Measurements from ENCODE around the gene PTPRK. TPM values are rescaled to one million over a fixed set of nuclear protein-coding genes. Genes with fewer than 3 reads are reported as not detected.

The PTPRK gene
- total RNA-seq, 2 experiments from 2014 or later, result not detected

DNA sequence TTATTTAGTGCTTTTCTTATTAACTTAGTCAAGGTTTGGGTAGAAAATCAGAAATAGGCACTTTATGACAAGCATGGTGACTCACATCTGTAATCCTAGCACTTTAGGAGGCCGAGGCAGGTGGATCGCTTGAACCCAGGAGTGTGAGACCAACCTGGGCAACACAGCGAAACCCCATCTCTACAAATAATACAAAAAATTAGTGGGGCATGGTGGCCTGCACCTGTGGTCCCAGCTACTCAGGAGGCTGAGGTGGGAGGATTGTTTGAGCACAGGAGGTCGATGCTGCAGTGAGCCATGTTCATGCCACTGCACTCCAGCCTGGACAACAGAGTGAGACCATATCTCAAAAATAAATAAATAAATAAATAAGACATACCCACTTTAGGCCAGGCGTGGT is 568.2 kb downstream of the PTPRK start:
- DNase-seq (ENCODE audit: low spot score), result no peak
- TF ChIP-seq, protein P1, sequence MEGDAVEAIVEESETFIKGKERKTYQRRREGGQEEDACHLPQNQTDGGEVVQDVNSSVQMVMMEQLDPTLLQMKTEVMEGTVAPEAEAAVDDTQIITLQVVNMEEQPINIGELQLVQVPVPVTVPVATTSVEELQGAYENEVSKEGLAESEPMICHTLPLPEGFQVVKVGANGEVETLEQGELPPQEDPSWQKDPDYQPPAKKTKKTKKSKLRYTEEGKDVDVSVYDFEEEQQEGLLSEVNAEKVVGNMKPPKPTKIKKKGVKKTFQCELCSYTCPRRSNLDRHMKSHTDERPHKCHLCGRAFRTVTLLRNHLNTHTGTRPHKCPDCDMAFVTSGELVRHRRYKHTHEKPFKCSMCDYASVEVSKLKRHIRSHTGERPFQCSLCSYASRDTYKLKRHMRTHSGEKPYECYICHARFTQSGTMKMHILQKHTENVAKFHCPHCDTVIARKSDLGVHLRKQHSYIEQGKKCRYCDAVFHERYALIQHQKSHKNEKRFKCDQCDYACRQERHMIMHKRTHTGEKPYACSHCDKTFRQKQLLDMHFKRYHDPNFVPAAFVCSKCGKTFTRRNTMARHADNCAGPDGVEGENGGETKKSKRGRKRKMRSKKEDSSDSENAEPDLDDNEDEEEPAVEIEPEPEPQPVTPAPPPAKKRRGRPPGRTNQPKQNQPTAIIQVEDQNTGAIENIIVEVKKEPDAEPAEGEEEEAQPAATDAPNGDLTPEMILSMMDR (conservative IDR thresholded peaks at IDR 0.05; ENCODE audit: low read length), result no peak
- no peak for TF ChIP-seq EZH2phosphoT487 (IDR thresholded peaks at IDR 0.05; ENCODE audit: borderline replicate concordance, low read depth, low read length)
- BruUV-seq (replicated peaks), result no TSS peak
- Histone ChIP-seq H3K4me1 (ENCODE audit: insufficient read depth, low read length, poor library complexity, severe bottlenecking) (no peaks in the 10 kb centered on the region), H3K36me3 (ENCODE audit: insufficient read depth, low read length) (no peaks in the 10 kb centered on the region), H3K4me3 (ENCODE audit: low read depth, low read length, poor library complexity, severe bottlenecking) (no peak overlapping the region), H2AFZ (ENCODE audit: low read length) (no peak overlapping the region), H3K79me2 (ENCODE audit: insufficient read depth, low read depth, low read length) (no peaks in the 10 kb centered on the region), H3K27ac (ENCODE audit: low read depth, low read length, poor library complexity, severe bottlenecking) (no peak overlapping the region), H3K9me3 (ENCODE audit: low read length) (no peaks in the 10 kb centered on the region), H4K20me1 (ENCODE audit: insufficient read depth, low read length) (no peaks in the 10 kb centered on the region; the same call in 1 of the 2 replicates), H3K4me2 (ENCODE audit: low read length) (no peak overlapping the region), H3K9me2 (ENCODE audit: insufficient read depth, low read length) (no peaks in the 10 kb centered on the region)
- intact Hi-C loops (cut with micrococcal nuclease; ENCODE audit: unreplicated experiment), result no loop called here
- ChIA-PET CTCF (ENCODE audit: unreplicated experiment) (no interaction called here), POLR2A (interaction anchor here (0.7 kb wide), 1 partner anchor 22 kb away, joined by 4 read pairs; no protein-coding TSS in a partner anchor)

DNA sequence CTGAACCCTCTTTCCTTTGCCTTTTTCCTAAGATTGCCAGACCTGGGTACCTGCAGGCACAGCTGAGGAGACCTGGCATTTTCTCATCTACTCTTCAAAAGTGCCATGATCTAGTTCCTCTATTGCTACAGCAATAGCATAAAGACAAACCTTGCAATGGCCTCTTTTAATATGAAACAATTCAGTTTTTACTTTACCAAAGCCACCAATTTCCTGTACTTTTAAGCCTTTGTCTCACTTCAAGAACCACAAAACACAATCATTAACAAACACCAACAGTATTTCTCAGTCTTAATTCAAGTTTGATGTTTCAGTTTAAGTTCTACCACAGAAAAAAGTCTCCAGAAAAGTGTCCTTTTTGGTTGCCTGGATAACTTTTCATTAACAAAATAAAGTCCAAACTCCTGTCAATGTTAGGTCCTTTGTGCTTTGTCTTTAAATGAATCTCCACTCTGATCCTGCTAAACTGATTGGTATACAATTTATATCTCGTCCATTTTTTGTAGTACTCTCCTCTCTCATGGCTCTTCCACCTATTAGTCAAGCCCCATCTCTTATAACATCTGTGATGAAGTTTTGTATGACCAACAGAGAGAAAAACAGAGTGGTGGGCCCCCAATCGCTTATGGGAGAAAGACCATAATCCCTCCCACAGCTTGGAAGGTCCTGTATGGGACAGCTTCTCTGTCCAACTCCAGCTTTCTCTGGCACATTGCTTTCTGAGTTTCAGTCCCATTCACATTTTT is 569.1 kb downstream of the PTPRK start:
- CTCF ChIA-PET (ENCODE audit: unreplicated experiment), result no interaction called here
- Histone ChIP-seq H3K4me3 (ENCODE audit: low read depth, low read length, poor library complexity, severe bottlenecking) (no peak overlapping the region), H3K4me1 (ENCODE audit: insufficient read depth, low read length, poor library complexity, severe bottlenecking) (no peaks in the 10 kb centered on the region), H3K9me3 (ENCODE audit: low read length) (no peaks in the 10 kb centered on the region), H4K20me1 (ENCODE audit: insufficient read depth, low read length) (no peaks in the 10 kb centered on the region; the same call in 1 of the 2 replicates), H2AFZ (ENCODE audit: low read length) (no peak overlapping the region), H3K36me3 (ENCODE audit: insufficient read depth, low read length) (no peaks in the 10 kb centered on the region), H3K79me2 (ENCODE audit: insufficient read depth, low read depth, low read length) (no peaks in the 10 kb centered on the region), H3K9me2 (ENCODE audit: insufficient read depth, low read length) (no peaks in the 10 kb centered on the region), H3K4me2 (ENCODE audit: low read length) (no peak overlapping the region), H3K27ac (ENCODE audit: low read depth, low read length, poor library complexity, severe bottlenecking) (no peak overlapping the region)
- no TSS peak for BruUV-seq (replicated peaks)
- POLR2A ChIA-PET, result no interaction called here
- TF ChIP-seq EZH2phosphoT487 (IDR thresholded peaks at IDR 0.05; ENCODE audit: borderline replicate concordance, low read depth, low read length), result no peak
- TF ChIP-seq, protein P1 (conservative IDR thresholded peaks at IDR 0.05; ENCODE audit: low read length), result no peak
- intact Hi-C loops (cut with micrococcal nuclease; ENCODE audit: unreplicated experiment), result no loop called here
- DNase-seq (ENCODE audit: low spot score), result no peak

DNA sequence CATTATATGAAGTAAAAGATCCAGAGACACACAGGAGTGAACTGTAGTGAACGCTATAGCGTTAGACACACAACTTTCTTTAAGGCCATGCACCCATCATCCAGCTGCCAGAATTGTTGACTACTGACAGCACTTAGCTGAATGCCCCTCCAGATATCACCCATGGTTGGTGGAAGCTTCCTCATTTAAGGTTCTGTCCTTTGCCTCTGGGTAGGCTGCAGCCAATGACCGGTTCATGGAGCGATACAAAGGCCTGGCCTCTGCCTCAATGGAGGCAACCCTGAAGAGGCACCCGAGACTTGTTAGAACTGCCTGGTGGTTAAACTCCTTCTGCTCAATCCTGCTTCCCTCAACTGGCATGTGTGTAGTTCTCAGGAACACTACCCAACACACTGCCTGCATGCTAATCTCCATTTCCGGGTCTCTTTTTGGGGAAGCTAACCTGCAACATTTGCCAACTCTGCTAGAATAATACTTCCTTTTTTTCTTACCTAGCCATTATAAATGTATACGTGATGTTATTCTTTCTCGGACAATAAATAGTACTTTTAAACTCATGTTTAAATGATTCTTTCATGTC is 569.7 kb downstream of the PTPRK start:
- CTCF ChIA-PET (ENCODE audit: unreplicated experiment), result no interaction called here
- Histone ChIP-seq H3K4me2 (ENCODE audit: low read length) (no peak overlapping the region), H3K9me3 (ENCODE audit: low read length) (no peaks in the 10 kb centered on the region), H3K9me2 (ENCODE audit: insufficient read depth, low read length) (no peaks in the 10 kb centered on the region), H4K20me1 (ENCODE audit: insufficient read depth, low read length) (no peaks in the 10 kb centered on the region; the same call in 1 of the 2 replicates), H3K4me1 (ENCODE audit: insufficient read depth, low read length, poor library complexity, severe bottlenecking) (no peaks in the 10 kb centered on the region), H3K27ac (ENCODE audit: low read depth, low read length, poor library complexity, severe bottlenecking) (no peak overlapping the region), H3K36me3 (ENCODE audit: insufficient read depth, low read length) (no peaks in the 10 kb centered on the region), H3K4me3 (ENCODE audit: low read depth, low read length, poor library complexity, severe bottlenecking) (no peak overlapping the region), H2AFZ (ENCODE audit: low read length) (no peak overlapping the region), H3K79me2 (ENCODE audit: insufficient read depth, low read depth, low read length) (no peaks in the 10 kb centered on the region)
- no peak for DNase-seq (ENCODE audit: low spot score)
- TF ChIP-seq EZH2phosphoT487 (IDR thresholded peaks at IDR 0.05; ENCODE audit: borderline replicate concordance, low read depth, low read length), result no peak
- TF ChIP-seq, protein P1 (conservative IDR thresholded peaks at IDR 0.05; ENCODE audit: low read length), result no peak
- POLR2A ChIA-PET, result interaction anchor here (0.5 kb wide), 1 partner anchor 229 kb away, joined by 4 read pairs; no protein-coding TSS in a partner anchor
- intact Hi-C loops (cut with micrococcal nuclease; ENCODE audit: unreplicated experiment), result no loop called here
- no TSS peak for BruUV-seq (replicated peaks)
